HFFc6 (cell line): ENCODE results near the gene ST3GAL5. TPM values are rescaled to one million over a fixed set of nuclear protein-coding genes. Genes with fewer than 3 reads are reported as not detected.

Source experiments
- DNase-seq: peaks from one replicate; pipeline ENCODE4 v3.0.0-alpha.2; 2018
- H3K27ac Mint-ChIP-seq: 2 replicates; pipeline ENCODE4 v1.8.0; 2020; ENCODE audit warnings: mild to moderate bottlenecking, mixed read lengths
- H3K27me3 Mint-ChIP-seq: 2 replicates; pipeline ENCODE4 v1.8.0; 2021; ENCODE audit warnings: mild to moderate bottlenecking, moderate library complexity, mixed read lengths; ENCODE audit not compliant: insufficient read depth
- H3K36me3 Mint-ChIP-seq: 2 replicates; pipeline ENCODE4 v1.8.0; 2021; ENCODE audit warnings: low read depth, mixed read lengths
- H3K4me1 Mint-ChIP-seq: 2 replicates; pipeline ENCODE4 v1.8.0; 2020; ENCODE audit warnings: low read depth, mixed read lengths
- H3K4me3 Mint-ChIP-seq: 2 replicates; pipeline ENCODE4 v1.8.0; 2020; ENCODE audit warnings: mild to moderate bottlenecking, moderate library complexity, mixed read lengths
- H3K9me3 Mint-ChIP-seq: 2 replicates; pipeline ENCODE4 v1.8.0; 2020; ENCODE audit warnings: mild to moderate bottlenecking, mixed read lengths
- long read RNA-seq: library from polyadenylated mRNA; unstranded; transcript quantifications from one replicate; pipeline ENCODE4 v2.0.0, GENCODE V29; 2019
- total RNA-seq, 6 experiments: library from RNA; stranded (reverse); fragmentation: NEBNext Ultra II Directional; extraction: Animal tissue kit (Norgen Biotek cat#: 25700); gene quantifications; 2 replicates in 1 of 6; 3 replicates in 5 of 6; pipeline ENCODE4 v1.2.3, GENCODE V29; 2021
- TF ChIP-seq, protein P1 (sequence below): fragments of 200-600 bp; sonication (generic); IDR thresholded peaks from 2 replicates; pipeline ENCODE4 v1.5.0; 2021; ENCODE audit warnings: antibody characterized with exemption, mild to moderate bottlenecking

Gene ST3GAL5
- 10 to 100 TPM; 12.7 to 17.4 (median 15.2) TPM for total RNA-seq
- long read RNA-seq, full-length matches to known transcripts: 3 of 3 reads
- long read RNA-seq, partial matches to known transcripts: 0 of 3 reads
- long read RNA-seq, other reads (novel, unspliced or antisense): 0 of 3 reads

DNA sequence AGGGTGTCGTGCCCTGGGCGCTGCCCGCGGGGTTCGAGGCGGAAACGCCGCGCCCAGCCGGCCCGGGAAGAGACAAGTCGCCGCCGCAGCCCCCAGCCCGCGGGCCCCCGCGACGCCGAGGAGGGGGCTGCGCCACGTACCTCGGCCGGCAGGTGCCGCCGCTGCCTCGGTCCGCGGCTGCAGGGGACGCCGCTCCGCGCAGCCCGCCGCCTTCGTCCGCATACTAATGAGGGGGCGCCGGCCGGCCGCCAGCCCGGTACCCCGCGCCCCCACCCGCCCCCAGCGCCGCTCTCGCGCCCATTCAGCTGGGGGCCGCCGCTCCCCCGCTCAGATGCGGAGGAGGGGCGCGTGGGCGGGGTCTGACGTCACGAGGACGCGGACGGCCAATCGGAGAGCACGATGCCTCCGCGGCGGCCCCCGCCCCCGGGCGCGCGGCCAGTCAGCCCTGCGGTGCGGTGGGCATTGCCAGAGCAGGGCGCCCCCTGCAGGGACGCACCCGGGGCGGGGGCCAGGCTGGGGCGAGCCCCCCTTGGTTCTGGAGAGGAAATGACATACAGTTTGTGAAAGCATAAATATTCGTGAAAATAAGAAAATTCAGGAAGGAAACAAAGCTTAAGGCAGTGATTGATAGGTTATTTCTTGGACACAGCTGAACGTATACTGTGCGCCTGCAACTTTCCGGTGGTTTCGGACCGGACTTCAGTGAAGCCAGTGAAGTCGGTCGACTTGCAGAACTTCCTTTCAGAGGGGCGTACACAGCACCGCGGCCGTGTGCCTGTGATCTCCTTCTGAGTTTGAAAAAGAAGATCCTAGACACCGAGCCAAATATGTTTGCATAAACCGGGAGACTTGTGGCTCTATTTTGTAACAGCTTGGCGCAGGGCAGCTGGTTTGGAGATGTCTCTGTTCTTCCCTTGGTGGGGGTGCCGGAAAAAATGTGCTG, at the start of gene ST3GAL5:
Gene ST3GAL5 (minus strand): TSS at position 307 of the 943 bp plus-strand sequence. CDS start 85 bp downstream, at position 222.
- Mint-ChIP-seq H3K9me3 (no peaks in the 10 kb centered on the region), H3K27me3 (no peaks in the 10 kb centered on the region; the same call in 1 of the 2 replicates), H3K4me3 (peak within 1 kb of the TSS; percentile 92), H3K27ac (peak within 1 kb of the TSS; percentile 82), H3K4me1 (peaks cover 70% of the 10 kb centered on the region), H3K36me3 (no peaks in the 10 kb centered on the region)
- DNase-seq: peak; percentile 65
- TF ChIP-seq, protein P1, sequence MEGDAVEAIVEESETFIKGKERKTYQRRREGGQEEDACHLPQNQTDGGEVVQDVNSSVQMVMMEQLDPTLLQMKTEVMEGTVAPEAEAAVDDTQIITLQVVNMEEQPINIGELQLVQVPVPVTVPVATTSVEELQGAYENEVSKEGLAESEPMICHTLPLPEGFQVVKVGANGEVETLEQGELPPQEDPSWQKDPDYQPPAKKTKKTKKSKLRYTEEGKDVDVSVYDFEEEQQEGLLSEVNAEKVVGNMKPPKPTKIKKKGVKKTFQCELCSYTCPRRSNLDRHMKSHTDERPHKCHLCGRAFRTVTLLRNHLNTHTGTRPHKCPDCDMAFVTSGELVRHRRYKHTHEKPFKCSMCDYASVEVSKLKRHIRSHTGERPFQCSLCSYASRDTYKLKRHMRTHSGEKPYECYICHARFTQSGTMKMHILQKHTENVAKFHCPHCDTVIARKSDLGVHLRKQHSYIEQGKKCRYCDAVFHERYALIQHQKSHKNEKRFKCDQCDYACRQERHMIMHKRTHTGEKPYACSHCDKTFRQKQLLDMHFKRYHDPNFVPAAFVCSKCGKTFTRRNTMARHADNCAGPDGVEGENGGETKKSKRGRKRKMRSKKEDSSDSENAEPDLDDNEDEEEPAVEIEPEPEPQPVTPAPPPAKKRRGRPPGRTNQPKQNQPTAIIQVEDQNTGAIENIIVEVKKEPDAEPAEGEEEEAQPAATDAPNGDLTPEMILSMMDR: peak; percentile 93

DNA sequence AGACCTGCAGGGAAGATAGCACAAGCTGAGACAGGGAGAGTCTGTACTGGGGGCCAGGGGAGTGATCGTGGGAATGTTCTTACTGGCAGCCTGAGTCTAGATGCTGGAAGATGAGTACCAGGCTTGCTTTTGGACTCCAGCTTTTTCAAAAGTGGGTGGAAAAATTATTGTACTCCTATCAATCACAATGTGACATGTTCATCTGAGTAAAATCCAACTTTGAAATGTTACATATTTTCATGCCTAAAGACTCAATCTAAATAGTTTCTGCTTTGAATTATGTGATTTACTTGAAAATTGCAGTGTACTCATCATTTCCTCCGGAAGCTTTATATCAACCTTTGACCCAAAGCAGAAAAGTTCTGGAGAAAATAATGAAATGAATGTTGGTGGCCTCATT, 49.7 kb upstream of the ST3GAL5 start:
- no peak for DNase-seq
- TF ChIP-seq, protein P1: no peak
- H3K4me1 Mint-ChIP-seq: peaks cover 26% of the 10 kb centered on the region
- H3K27ac Mint-ChIP-seq: no peak overlapping the region
- H3K4me3 Mint-ChIP-seq: no peak overlapping the region
- H3K27me3 Mint-ChIP-seq: no peaks in the 10 kb centered on the region; the same call in none of the 2 replicates
- peaks cover 11% of the 10 kb centered on the region for H3K36me3 Mint-ChIP-seq
- peaks cover 25% of the 10 kb centered on the region for H3K9me3 Mint-ChIP-seq

DNA sequence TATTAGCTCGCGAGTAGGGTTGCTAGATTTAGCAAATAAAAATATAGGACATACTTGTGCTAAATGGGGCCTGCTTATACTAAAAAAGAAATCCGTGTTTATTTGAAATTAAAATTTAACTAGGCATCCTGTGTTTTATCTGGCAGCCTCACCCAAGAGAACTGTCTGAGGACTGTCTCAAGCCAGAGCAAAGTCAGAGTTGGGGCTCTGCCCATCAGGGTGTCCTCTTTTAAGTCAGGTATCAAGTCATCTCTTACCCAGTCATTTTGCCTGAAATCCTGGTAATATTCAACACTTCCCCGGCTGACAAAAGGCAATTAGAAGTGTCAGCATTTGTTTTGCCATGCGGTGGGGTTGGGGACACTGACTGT, 48.3 kb upstream of the ST3GAL5 start:
- no peak overlapping the region for H3K4me3 Mint-ChIP-seq
- peaks cover 1% of the 10 kb centered on the region; the same call in 1 of the 2 replicates for H3K36me3 Mint-ChIP-seq
- no peak overlapping the region for H3K27ac Mint-ChIP-seq
- H3K27me3 Mint-ChIP-seq: no peaks in the 10 kb centered on the region; the same call in none of the 2 replicates
- no peak for DNase-seq
- TF ChIP-seq, protein P1: no peak
- peaks cover 30% of the 10 kb centered on the region for H3K4me1 Mint-ChIP-seq
- peaks cover 12% of the 10 kb centered on the region for H3K9me3 Mint-ChIP-seq

DNA sequence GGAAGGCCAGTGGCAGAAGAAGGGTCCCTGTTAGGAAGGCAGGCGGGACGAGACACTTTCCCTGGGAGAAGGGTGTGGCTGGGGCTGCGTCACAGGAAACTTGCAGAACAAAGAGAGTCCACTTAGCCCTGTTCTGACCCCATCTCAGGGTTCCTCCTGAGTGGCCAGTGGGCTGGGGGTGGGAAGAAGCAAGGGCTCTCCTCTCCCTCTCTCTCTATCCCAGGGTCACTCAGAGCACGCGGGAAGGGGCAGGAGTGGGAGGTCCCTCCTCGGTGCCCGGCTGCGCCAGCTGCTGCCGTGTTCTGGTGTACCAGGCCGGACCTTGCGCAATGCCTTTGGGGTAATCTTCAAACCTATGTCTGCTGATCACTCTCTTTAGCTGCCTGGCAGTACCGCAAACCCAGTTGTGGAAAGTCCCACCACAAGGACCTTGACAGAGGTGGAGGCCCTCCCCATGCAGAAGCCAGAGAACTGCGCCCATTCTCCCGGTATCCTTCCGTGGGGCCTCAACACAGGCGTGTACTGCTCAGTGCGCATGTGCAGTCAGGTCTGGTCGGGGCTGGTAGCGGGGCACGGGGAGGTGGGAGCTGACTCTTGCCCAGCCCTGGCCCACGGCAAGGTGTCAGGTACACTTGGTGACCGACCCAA, 47.8 kb upstream of the ST3GAL5 start:
- Mint-ChIP-seq H3K36me3 (no peaks in the 10 kb centered on the region; the same call in 1 of the 2 replicates), H3K4me3 (no peak overlapping the region), H3K4me1 (peaks cover 30% of the 10 kb centered on the region), H3K27me3 (no peaks in the 10 kb centered on the region; the same call in none of the 2 replicates), H3K27ac (peak overlapping the region; percentile 71; the same call in 1 of the 2 replicates), H3K9me3 (peaks cover 7% of the 10 kb centered on the region)
- TF ChIP-seq, protein P1: no peak
- no peak for DNase-seq

DNA sequence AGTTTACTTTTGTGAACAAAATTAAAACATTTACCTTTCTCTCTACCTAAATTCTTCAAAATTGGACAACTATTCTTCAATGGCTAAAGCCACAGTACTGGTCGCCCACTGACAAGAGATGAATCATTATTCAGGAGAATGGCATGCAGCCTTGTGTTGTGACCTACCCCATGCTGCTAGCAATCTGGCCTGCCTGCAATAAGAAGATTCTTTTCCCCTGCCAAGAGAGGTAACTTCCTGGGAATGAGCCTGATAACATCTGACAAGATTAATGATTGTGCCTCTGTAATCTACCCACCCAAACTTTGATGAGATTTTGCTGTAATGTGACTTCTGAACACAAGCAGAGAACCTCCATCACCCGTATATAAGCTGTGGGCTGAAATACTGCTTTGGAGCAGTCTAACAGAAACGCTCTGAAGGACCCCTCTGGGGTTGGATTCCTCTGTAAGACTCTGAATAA, 47.0 kb upstream of the ST3GAL5 start:
- Mint-ChIP-seq H3K4me3 (peak overlapping the region; percentile 46; the same call in 1 of the 2 replicates), H3K4me1 (peaks cover 30% of the 10 kb centered on the region), H3K36me3 (no peaks in the 10 kb centered on the region), H3K27me3 (no peaks in the 10 kb centered on the region; the same call in 1 of the 2 replicates), H3K9me3 (no peaks in the 10 kb centered on the region), H3K27ac (peak overlapping the region; percentile 71)
- TF ChIP-seq, protein P1: no peak
- DNase-seq: peak; percentile 50
